Skin of body (tissue), 2 donors: ENCODE data around the gene USP1. TPM values are rescaled to one million over a fixed set of nuclear protein-coding genes. Genes with fewer than 3 reads are reported as not detected.
A peak's percentile ranks its signal among the peaks of the same experiment; 100 is the strongest.

Experiments used
- DNase-seq: peaks from one replicate; lab custom pipeline; 2025; lab: John Stamatoyannopoulos, UW
- total RNA-seq: library from RNA; depleted of rRNA; stranded (reverse); fragments of >200 nt; gene quantifications from one replicate; pipeline ENCODE4 v1.2.3, GENCODE V29; 2014

Gene USP1
- total RNA-seq, 1 donor from 2014 or later = 45.2 TPM

DNA sequence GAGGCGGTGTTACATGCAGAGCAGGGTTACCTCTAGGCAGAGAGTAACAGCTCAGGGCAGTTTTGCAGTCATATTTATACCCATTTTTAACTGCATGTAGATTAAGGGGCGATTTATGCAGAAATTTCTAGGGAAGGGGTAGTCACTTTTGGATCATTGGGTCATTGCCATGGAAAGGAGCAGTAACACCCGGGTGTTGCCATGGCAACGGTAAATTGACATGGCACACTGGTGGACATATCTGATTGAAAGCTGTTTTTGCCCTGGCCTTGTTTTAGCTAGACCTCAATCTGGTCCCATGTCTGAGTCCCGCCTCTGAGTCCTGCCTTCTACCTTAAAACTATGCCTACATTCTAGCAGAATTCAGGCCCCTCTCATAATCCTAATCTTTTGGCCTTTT lies 11.8 kb upstream of the USP1 start:
- DNase-seq = no peak

DNA sequence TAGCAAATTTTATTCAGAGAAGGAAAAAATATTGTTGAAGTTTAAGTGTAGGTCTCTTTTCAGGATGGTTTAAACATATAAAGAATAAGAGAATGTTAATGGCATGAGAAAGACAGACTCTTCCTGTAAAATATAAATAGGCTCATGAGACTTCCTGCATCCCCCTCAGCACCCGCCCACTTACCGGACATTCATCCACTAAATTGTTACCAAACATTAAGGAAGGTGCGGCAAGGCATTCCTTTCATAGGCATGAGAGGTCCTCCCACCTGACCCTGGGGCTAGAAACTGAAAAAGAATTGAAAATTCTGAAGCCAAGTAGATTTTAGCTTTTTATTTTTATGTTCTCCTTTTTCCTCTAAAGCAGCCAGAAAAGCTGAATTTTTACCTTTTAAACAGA lies 10.6 kb upstream of the USP1 start:
- DNase-seq = no peak

DNA sequence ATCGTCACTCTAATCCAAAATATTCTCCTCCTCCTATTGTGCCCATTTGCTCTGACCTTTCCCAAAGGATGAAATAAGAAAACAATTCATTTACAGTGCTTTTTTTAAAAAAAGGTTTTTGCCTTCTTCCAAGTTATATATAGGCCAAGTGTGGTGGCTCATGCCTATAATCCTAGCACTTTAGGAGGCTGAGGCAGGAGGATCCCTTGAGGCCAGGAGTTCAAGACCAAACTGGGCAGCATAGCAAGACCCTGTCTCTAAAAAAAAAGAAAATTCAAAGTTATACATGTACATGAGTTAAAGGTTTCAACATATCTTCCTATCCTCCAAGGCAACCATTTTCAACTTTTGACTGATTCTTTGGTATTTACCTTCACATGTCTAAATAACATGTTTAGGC lies 10.1 kb upstream of the USP1 start:
- no peak for DNase-seq

DNA sequence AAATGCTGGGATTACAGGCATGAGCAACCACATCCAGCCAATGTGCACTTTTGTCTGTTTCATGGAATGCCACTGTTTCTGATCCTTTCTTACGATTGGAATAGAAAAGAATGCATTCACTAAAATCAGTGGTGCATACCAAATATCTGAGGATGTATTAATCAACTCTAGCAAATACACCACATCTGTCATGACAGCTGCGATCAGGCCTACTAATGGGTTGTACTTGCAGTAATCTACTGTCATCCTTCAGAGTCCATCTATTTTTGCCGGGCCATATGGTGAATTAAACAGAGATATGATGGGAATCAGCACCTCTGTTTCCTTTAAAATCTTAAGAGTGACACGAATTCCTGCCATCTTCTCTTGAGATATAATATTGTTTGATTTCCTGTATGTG lies 8.5 kb upstream of the USP1 start:
- DNase-seq = no peak

DNA sequence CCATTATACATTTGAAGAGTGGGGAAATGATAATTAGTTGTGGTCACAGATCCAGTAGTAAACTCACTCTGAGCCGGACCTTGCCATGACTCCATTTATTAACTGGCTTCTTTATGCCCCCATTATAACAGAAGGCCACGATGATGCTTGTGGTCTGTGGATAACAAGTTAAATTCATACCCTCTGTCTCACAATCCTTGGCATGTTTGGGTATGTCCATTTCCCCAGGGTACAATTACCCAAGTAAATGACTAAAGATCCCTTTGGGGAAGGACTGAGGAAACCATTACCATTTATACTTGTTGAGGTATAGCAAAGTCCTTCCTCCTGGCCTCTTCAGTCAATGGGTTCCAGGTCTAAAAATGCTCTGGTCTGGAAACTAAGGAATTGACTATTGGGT lies 7.3 kb upstream of the USP1 start:
- DNase-seq = no peak

DNA sequence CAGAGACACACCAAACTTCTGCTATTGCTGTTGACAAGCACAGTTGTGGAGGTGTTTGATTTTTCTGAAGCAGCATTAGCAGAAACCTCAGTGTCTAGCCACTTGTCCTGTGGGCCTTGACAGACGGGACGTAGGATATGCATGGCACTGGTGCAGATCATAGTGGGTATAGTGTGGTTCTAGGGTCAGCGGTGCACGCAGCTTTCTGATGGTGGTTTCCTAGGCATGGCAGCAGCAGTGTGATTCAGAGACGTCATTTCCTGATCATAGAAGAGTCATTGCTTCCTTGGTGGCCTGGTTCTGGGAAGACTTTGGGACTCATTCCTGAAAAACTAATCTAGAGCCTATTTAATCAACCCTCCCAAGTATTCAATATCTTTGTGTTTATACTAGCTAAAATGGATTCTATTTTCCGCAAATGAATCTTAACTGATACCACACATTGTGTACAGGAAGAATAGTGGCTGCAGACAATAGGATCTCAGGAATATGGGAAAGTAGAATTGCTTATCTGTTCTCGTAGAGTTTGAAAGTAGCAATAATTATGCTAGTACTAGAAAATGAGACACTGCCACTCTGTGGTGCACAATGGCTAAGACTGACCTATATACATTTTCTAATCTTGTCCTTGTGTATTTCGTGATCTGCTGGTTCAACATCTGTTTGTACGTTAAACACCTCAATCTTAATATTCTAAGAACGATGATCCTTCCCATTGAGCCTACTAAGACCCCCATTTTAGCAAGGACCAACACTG lies 2.8 kb upstream of the USP1 start:
- DNase-seq = no peak

DNA sequence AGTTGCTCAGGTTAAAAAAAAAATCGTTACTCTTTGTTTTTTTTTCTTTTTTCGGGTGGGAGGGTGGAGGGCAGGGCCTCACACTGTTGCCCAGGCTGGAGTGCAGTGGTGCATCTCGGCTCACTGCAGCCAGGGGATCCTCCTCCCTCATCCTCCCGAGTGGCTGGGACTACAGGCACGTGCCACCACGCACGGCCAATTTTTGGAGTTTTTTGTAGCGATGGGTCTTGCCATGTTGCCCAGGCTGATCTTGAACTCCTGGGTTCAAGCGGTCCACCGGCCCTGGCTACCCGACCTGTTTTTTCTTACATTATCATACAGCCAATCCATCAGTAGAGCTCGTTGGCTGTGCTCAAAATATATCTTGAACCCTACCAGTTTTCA lies 2.2 kb upstream of the USP1 start:
- DNase-seq = no peak

DNA sequence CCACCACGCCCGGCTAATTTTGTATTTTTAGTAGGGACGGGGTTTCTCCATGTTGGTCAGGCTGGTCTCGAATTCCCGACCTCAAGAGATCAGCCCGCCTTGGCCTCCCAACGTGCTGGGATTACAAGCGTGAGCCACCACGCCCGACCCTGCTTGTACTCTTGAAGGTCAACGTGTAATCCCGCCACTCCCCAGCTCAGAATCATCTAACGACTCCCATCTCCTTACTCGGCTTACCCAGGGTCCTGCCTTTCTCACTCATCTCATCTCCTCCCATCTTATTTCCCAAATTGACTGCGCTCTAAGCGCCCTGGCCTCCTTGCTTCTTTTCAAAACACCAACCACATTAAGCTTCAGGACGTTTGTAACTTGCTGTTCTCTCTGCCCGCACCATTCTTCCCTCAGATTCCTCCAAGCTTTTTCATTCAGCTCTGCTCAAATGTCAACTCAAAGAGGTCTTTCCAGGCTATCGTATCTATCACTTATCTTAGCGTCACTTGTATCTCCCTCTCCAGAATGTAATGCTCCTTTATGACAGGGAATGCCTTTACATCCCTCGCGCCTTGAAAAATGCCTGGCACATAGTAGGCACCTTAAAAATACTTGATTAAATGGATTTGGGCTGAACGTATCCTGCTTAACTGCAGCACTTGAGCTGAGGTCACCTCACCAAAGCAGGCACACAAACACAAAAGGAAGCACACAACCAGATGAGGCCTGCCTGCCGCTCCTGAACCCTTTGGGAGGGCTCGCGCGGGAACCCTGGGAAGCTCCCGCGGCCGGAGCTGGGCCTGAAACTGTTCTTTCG lies 1.4 kb upstream of the USP1 start:
- peak; percentile 60 for DNase-seq

DNA sequence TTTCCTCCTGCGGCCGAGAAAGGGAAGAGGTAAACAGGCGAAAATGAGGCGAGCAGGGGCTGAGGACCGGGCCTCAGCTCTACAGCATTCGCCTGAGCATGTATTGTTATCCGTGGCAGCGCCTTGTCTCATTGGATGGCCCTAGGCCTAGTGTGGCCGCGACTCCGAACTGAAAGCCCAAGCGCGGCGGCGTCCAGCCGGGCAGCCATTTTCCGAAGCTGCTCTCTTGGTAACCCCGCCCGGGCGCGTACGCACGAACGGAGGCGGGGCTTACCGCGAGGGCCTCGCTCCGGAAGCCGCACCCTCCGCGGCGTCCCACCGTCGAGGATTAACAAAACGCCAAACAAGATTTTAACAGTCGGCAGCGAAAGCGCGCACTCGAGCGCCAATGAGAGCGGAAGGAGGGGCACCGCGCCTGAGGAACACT lies 797 bp upstream of the USP1 start:
- no peak for DNase-seq

DNA sequence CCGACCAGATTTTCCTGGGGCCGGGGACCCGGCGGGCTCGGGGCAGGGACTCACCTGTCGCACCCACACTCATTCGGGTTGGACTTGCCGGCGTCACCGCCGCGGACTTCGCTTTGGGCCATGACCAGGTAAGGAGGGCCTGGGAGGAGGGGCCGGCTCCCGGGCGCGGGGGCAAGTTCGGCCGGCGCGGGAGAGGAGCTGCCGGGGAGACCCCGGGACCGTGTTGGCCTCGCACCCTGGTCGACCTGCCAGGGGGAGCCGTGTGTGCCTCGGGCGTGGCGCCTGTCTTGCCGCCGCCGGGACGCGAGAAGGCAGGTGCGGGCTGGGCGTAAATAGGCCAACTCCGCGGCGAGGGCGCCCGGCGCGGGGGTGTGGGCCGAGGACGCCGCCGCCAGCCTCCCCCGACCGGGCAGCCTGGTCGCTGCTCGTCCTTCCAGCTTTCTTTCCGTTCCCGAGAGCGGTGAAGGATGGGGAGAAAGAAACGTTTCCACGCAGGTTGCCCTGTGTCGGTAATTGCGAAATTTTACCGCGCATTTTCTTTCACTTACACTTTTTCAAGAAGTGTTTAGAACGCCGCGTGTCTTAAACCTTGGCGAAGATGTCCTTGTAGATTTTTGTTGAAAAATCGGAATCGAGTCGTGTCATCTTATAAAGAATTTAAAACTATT lies 558 bp downstream of the USP1 start:
- DNase-seq = peak; percentile 27

DNA sequence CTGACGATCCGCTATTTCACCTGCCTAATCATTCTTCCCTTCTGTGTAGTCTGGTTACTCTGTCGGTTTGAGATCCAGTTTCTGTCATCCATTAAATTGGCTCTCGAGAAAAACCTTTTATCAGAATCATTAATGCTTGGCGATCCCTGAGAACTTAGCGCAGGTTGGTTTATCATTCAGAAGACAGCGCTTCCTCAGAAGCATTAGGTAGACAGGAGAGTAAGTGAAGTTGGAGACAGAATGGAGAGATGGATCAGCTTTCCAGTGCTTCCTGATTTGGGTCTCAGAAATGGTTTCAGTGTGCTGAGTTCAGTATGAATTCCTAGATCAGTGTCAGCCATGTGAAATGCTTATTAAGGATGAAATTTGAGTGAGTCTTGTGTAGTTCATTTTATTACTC lies 1.3 kb downstream of the USP1 start:
- no peak for DNase-seq

DNA sequence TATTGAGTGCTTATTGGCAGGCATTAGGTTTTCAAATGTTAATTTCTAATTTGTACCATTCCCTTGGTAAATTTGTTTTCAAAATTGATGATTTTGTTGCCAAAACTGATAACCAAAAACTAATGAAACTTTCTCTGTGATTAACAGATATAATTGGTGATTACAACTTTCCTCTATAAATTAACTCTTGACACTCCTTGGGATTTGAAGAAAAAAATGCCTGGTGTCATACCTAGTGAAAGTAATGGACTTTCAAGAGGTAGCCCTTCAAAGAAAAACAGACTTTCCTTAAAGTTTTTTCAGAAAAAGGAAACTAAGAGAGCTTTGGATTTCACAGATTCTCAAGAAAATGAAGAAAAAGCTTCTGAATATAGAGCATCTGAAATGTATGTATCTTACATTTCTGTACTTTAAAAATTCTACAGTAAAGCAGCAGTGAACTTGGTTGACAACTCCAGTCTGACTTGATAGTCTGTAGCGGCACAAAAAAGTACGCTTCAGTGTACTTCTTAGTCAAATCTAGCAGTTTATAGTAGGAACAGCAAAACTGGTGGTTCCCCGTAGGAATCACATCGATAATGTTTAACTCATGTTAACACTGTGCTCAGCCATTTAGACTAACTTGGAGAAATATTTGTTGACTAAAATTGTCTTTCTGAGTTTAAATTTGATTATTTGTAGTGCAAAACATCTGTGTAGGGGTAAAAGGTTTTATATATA lies 3.0 kb downstream of the USP1 start:
- no peak for DNase-seq

DNA sequence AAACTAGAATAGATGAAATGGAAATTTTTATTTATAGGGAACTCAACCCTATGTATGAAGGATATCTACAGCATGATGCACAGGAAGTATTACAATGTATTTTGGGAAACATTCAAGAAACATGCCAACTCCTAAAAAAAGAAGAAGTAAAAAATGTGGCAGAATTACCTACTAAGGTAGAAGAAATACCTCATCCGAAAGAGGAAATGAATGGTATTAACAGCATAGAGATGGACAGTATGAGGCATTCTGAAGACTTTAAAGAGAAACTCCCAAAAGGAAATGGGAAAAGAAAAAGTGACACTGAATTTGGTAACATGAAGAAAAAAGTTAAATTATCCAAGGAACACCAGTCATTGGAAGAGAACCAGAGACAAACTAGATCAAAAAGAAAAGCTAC lies 7.9 kb downstream of the USP1 start:
- DNase-seq = no peak

DNA sequence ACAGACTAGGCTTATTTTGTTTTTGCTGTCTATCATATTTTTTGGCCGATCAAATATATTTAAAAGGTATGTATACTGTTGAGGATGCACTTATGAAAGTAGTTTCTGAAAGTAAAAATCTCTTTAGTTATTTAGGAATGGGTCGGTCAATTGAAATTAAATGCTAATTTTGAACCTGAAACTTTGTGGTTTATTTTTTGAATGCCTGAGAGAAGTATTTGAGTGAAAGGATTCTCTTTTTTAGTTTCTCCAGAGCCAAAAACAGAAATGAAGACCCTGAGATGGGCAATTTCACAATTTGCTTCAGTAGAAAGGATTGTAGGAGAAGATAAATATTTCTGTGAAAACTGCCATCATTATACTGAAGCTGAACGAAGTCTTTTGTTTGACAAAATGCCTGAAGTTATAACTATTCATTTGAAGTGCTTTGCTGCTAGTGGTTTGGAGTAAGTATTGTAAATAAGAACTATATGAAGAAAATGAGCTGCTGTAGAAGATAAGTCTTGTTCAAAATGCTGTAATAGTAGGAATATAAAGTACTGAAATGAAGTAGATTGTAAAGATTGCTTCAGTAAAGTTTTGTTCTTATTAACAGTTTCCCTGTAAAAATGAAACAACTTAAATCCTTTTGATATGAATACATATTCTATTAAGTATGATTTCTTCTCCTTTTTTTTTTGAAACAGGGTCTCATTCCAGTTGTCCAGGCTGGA lies 11.5 kb downstream of the USP1 start:
- no peak for DNase-seq

DNA sequence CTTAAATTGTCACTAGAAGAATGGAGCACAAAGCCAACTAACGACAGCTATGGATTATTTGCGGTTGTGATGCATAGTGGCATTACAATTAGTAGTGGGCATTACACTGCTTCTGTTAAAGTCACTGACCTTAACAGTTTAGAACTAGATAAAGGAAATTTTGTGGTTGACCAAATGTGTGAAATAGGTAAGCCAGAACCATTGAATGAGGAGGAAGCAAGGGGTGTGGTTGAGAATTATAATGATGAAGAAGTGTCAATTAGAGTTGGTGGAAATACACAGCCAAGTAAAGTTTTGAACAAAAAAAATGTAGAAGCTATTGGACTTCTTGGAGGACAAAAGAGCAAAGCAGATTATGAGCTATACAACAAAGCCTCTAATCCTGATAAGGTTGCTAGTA lies 13.5 kb downstream of the USP1 start:
- no peak for DNase-seq

DNA sequence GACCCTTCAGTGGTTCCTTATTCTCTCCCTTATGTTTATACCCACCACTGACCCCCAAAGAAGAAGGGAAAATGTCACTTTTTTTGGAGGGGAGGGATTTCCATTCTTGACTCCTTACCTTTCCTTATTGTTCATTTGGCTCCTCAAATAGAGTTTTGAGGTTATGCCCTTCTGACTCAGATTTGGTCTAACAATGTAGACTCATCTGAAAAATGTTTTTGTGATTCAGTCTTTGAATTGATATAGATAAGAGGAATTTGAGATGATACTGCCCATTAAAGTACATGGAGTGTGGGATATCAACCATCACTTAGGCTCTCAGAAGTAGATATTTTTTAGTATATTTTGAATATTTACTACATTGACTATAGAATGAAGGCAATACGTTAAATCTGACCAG lies 16.1 kb downstream of the USP1 start:
- no peak for DNase-seq

DNA sequence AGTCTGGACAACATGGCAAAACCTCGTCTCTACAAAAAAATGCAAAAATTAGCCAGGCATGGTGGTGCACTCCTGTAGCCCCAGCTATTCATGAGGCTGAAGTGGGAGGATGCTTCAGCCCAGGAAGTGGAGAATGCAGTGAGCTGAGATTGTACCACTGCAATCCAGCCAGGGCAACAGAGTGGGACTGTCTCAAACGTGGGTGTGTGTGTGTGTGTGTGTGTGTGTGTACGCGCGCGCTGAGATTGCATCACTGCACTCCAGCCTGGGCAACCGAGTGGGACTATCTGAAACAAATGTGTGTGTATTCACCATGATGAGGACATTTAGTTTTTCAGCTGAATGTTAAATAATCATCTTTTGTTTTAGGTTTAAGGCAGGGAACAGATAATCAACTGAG lies 21.1 kb downstream of the USP1 start:
- no peak for DNase-seq

DNA sequence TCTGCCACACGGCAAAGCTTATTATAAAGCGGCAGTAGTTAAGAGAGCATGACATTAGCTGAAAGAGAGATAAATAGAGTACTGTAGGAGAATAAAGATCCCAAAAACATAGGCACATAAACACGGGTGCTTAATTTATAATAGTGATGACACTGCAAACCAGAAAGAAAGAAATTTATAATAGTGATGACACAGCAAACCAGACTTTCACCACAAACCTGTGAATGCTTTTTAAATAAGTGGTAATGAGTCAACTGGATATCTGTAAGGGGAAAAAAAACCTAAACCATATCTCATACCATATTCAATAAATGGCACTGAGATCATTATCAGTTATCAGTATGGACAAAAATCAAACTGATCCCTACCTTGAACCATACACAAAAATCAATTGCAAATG lies 25.5 kb downstream of the USP1 start:
- no peak for DNase-seq

DNA sequence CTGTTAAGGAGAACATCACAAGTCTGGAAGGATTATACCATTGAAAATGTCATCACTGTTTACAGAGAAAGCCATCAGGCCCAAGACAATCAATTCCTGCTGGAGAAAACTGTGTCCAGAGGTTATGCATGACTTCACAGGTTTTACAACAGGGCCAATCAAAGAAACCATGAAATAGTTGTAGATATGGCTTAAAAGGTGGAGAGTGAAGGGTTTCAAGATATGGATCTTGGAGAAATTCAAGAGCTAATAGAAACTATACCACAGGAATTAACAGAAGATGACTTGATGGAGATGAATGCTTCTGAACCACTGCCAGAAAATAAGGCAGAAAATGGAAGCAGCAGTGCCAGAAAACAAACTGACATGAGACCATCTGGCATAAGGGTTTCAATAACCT lies 30.2 kb downstream of the USP1 start:
- no peak for DNase-seq

DNA sequence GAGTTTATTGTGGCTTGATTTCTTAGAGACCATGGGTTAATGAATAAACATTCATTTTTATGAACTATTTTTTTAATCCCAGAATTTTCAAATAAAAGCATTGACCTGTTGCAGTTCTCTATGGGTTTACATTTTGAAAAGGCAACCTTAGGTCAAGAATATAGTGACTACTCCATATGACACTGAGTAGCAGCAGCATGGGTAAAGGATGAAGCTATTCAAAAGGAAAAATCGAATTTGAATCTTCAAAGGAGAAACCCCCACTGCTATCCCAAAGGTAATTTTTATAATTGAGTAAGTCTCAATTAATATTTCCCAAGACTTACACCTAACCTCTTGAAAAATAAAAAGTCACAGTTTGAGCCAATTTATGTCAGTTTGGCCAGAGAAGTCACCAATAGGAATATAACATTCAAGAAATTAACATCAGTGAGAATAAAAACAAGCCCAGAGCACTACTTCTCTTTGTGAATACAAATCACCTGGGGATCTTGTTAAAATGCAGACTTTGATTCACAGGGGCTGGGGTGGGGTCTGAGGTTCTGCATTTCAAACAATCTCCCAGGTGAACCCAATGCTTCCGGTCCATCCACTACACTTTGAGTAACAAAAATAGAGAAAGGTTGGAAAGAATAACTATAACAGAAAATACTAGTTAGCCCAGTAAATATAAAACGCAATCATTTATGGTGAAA lies 39.8 kb downstream of the USP1 start:
- no peak for DNase-seq

DNA sequence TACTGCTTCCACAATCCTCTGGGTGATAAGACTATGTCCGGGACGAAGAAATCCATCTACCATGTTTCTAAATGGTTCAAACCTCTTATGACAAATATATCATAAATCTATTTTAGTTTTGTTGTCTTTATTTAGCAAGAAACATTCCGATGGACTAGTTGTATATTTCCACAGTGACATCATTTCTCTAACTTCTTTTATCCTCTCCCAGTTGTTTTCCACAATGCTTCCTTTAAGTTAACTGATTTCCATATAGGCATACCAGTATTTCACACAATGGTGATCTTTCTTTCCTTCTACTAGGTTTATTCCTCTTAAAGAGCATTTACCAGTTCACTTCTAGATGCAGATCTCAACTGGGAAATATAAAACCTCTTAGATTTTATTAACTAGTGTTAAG lies 44.8 kb downstream of the USP1 start:
- DNase-seq = peak; percentile 3
